Islet of Langerhans (tissue), 1 donor: ENCODE measurements around the gene CELSR2.

Source experiments
- FAIRE-seq: peaks from one replicate; lab custom pipeline; 2011; peaks lifted over from hg19 to GRCh38; lab: Jason Lieb, UNC

The CELSR2 gene

GRCh38 chr1:109251277-109252166 is 2.2 kb downstream of the CELSR2 start:
- FAIRE-seq: no peak

DNA sequence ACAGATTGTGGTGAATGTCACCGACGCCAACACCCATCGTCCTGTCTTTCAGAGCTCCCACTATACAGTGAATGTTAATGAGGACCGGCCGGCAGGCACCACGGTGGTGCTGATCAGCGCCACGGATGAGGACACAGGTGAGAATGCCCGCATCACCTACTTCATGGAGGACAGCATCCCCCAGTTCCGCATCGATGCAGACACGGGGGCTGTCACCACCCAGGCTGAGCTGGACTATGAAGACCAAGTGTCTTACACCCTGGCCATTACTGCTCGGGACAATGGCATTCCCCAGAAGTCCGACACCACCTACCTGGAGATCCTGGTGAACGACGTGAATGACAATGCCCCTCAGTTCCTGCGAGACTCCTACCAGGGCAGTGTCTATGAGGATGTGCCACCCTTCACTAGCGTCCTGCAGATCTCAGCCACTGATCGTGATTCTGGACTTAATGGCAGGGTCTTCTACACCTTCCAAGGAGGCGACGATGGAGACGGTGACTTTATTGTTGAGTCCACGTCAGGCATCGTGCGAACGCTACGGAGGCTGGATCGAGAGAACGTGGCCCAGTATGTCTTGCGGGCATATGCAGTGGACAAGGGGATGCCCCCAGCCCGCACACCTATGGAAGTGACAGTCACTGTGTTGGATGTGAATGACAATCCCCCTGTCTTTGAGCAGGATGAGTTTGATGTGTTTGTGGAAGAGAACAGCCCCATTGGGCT is 3.0 kb downstream of the CELSR2 start:
- no peak for FAIRE-seq

DNA sequence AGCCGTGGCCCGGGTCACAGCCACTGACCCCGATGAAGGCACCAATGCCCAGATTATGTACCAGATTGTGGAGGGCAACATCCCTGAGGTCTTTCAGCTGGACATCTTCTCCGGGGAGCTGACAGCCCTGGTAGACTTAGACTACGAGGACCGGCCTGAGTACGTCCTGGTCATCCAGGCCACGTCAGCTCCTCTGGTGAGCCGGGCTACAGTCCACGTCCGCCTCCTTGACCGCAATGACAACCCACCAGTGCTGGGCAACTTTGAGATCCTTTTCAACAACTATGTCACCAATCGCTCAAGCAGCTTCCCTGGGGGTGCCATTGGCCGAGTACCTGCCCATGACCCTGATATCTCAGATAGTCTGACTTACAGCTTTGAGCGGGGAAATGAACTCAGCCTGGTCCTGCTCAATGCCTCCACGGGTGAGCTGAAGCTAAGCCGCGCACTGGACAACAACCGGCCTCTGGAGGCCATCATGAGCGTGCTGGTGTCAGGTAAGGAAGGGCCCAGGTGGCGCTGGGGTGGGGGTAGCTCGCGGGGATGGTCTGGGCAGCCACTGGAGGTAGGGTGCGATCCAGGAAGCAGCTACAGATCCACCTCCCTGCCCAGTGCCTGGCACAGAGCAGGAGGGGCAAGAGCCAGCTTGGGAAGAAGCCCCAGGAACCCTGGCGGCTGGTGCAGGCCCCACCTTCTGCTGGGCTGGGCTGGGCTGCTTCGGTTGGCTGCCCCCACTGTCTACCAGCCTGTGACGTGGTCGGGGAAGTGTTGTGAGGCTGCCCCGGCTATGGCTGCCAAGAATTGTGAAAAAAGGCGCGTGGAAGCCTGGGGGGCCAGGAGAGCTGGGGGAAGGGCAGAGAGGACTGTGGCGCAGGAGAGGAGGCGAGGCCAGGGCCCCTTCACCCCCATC is 3.8 kb downstream of the CELSR2 start:
- no peak for FAIRE-seq

- FAIRE-seq: no peak
Measured at GRCh38 chr1:109253803-109254620, 4.7 kb downstream of the CELSR2 start.

GRCh38 chr1:109254621-109255096 is 5.3 kb downstream of the CELSR2 start:
- FAIRE-seq: no peak

DNA sequence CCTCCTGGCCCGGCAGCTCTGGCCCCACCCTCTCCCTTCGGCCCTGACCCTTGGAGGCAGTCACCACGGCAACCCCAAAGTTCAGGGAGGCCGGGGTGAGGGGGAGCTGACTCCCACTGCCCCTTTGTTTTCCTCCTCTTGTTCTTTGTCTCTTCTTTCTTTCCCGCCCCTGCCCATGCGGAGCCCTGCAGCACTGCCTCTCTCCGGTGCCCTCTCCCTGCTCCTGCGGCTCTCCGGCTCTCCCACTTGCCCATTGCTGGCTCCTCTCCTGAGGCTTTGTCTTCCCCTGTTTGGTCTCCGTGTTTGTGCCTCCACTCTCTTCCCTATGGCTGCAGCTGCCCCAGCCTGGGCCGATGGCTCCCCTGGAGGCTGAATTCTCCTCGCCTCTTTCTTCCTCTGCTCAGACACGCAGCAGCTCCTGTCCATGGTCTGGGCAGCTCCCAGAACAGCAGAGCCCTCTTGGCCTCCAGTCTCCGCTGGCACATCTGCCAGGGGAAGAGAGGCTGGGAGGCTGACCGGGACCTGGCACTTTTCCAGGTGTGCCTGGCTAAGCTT is 5.8 kb downstream of the CELSR2 start:
- FAIRE-seq: no peak

- no peak for FAIRE-seq
Measured at GRCh38 chr1:109255678-109256077, 6.3 kb downstream of the CELSR2 start.

- no peak for FAIRE-seq
Measured at GRCh38 chr1:109256085-109256484, 6.7 kb downstream of the CELSR2 start.

GRCh38 chr1:109256971-109257681 is 7.8 kb downstream of the CELSR2 start:
- no peak for FAIRE-seq

DNA sequence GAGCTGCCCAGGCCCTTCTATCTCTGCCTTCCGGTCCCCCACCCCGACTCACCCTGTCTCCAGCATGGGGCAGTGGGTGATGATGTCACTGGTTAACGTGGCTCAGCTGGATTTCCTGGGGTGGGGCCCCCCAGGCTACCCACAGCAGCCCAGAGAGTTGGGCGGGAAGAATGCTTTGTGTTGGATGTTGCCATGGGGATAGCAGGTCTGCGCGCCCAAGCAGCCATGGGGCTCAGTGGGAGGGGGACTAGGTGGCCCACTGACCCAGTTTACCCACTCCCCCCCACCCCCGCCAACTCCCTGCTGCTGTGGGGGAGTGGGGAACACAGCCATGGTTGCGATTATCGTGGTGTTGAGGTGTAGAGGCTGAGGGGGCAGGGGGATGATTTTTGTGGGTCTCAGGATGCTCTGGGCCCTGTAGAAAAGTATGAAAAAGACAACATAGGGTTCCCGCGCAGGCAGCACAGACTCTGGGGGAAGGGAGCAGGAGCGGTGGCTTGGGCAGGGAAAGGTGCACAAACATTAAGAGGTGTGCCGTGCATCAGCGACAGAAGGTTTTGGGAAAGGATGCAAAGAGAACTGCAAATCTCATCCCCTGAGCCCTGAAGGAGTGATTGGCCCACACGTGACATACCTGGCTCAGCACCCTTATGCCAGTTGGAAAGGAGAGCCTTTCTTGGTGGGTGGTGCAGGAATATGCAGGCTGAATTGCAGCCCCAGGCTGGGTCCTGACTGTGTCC is 8.5 kb downstream of the CELSR2 start:
- FAIRE-seq: no peak

DNA sequence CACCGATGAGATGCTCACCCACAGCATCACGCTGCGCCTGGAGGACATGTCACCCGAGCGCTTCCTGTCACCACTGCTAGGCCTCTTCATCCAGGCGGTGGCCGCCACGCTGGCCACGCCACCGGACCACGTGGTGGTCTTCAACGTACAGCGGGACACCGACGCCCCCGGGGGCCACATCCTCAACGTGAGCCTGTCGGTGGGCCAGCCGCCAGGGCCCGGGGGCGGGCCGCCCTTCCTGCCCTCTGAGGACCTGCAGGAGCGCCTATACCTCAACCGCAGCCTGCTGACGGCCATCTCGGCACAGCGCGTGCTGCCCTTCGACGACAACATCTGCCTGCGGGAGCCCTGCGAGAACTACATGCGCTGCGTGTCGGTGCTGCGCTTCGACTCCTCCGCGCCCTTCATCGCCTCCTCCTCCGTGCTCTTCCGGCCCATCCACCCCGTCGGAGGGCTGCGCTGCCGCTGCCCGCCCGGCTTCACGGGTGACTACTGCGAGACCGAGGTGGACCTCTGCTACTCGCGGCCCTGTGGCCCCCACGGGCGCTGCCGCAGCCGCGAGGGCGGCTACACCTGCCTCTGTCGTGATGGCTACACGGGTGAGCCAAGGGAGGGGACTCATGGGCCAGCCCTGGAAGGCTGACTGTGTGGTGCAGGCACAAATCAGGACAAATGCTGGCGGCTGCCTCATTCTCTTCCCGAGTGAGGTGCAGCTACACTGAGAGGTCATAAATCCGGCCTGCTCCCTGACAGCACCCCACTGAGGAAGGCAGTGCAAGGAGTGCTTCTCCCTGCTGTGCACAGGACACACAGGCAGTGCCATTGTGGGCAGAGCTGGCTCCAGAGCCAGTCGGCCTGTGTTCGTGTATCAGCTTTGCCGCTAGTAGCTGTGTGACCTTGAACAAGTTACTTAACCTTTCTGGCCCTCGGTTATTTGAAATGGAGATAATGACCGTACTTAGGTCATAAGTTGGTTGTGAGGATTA is 9.4 kb downstream of the CELSR2 start:
- no peak for FAIRE-seq

DNA sequence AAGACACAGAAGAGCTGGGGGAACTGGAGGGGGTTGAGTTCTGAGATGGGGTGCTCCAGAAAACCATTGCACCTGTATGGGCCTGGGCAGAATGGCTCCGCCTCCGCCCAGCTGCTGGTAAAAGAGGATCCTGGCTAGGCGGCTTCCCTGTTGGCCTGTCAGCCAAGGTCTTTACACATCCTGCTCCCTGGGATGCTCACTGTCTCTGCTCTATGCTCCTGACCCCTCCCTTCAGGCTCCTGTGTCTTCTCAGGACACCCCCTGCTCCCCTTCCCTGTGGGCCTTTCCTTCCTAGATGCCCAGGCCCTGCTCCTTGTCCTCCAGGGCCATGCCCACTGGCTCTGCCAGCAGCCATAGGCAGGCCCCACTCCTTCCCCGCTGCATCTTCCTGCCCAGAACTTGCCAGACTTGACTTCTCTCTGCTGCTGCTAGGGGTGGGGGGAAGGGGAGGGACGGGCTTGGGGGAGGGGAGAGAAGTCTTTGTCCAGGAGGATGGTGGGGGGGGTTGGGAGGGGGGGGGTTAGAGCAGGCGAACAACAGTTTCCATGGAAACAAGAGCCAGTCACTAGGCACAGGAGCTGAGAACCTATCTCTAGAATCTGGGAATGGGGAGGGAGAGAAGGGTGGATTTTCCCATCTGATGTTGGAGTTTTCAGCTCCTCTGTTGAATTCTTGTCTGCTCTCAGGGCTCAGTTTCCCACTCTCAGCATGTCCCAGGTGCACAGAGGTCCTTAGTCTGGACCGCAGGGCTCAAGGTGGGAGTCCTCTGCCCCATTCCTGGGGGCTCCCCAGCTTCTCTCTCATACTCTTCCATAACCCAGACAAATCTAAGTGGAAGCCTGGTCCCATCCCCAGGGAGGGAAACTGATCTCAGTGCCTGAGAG is 10.6 kb downstream of the CELSR2 start:
- FAIRE-seq: no peak

- FAIRE-seq: no peak
Measured at GRCh38 chr1:109261006-109261405, 11.7 kb downstream of the CELSR2 start.

DNA sequence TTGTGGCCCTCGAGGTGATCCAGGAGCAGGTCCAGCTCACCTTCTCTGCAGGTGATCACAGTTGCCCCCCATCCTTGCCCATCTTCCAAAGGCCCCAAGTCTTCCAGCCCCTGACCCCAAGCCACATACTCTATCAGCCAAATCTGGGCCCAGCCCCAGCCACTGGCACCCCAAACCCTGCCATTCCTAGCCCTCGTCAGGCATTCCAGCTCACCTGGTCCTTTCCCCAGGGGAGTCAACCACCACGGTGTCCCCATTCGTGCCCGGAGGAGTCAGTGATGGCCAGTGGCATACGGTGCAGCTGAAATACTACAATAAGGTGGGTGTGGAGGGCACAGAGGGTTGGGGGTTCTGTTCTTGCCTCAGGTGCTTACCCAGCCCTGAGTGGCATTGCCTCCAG is 12.2 kb downstream of the CELSR2 start:
- no peak for FAIRE-seq

DNA sequence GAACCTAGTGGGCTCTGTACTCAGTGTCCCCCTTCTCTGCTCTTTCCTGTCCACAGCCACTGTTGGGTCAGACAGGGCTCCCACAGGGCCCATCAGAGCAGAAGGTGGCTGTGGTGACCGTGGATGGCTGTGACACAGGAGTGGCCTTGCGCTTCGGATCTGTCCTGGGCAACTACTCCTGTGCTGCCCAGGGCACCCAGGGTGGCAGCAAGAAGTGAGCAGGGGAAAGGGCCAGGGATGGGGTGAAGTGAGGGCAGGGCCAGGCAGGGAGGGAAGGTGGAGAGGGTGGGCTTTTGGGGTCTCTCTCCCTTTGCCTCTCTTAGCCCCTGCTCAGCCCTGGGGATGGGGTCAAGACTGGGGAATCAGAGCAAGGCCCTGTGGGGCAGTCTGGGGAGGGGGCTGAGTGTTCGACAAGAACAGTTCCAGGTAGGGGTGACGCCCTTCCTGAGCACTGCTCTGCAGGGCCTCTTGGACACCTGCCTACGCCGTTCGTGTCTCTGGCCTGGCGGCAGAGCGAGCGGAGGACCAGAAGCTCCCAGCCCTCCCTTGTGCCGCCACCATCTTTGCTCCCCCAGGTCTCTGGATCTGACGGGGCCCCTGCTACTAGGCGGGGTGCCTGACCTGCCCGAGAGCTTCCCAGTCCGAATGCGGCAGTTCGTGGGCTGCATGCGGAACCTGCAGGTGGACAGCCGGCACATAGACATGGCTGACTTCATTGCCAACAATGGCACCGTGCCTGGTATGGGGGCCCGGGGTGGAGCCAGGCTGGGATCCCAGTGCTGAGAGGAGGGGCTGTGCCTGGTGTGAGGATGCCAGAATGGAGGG is 13.1 kb downstream of the CELSR2 start:
- FAIRE-seq: no peak

DNA sequence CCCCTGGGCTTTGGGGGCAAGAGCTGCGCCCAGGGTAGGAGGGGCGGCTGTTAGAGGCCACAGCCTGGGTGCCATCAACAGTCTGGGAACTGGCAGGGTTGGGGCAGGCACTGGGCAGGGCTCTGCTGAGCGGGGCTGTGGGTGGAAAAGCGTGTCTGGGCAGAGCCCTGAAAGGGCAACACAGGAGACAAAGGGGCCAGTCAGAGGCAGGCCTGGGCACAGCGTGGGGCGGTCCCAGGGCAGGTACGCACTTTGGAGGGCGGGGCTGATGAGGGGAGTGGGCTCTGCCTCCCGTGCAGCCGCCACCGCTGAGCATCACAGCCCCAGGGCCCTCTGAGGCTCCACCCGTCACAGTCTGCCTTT is 13.9 kb downstream of the CELSR2 start:
- no peak for FAIRE-seq
